GM12872 (cell line): ENCODE results near the gene CACNA1S.

Experiments
- TF ChIP-seq, protein P1 (sequence below): IDR thresholded peaks from 3 replicates; pipeline ENCODE4 v1.5.1; 2011; ENCODE audit warnings: low read depth, mild to moderate bottlenecking, low read length, moderate library complexity; ENCODE audit not compliant: insufficient read depth

CACNA1S gene

DNA sequence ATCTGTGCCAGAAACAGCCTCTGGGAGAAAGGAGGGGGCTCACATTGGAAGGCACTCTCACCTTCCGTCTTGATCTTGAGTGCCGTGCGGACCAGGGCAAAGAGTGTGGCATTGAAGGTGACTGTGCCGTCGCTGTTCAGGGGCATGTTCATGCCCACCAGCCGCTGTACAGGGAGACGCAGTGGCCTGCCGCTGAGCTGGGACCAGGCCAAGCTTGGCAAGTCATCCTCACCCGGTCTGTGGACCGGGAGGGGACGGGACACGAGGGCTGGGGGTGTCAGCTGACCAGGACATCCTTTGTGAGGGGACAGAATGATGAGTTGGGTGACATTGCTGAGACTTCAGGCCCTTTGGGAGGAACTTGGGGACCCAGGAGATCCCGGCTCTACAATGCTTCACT is 63.7 kb downstream of the CACNA1S start:
- TF ChIP-seq, protein P1, sequence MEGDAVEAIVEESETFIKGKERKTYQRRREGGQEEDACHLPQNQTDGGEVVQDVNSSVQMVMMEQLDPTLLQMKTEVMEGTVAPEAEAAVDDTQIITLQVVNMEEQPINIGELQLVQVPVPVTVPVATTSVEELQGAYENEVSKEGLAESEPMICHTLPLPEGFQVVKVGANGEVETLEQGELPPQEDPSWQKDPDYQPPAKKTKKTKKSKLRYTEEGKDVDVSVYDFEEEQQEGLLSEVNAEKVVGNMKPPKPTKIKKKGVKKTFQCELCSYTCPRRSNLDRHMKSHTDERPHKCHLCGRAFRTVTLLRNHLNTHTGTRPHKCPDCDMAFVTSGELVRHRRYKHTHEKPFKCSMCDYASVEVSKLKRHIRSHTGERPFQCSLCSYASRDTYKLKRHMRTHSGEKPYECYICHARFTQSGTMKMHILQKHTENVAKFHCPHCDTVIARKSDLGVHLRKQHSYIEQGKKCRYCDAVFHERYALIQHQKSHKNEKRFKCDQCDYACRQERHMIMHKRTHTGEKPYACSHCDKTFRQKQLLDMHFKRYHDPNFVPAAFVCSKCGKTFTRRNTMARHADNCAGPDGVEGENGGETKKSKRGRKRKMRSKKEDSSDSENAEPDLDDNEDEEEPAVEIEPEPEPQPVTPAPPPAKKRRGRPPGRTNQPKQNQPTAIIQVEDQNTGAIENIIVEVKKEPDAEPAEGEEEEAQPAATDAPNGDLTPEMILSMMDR, result no peak

DNA sequence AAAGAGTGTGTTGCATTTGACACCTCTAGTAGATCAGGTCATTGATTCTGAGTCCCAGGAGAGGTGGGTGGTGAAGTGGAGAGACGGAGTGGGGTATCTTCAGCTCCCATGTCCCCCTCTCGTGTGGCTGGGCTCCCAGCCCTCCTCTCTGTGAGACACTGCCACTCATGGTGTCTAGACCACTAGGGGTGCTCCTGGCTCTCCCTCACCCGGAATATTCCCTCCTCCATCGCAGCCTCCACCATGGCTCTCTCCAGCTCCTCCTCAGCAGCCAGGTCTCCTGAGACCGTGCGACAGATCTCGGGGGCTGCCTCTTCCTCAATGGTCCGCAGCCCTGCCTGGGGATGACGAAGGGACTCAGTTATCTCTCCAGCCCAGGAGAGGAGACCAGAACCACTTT is 68.1 kb downstream of the CACNA1S start:
- TF ChIP-seq, protein P1, result no peak

DNA sequence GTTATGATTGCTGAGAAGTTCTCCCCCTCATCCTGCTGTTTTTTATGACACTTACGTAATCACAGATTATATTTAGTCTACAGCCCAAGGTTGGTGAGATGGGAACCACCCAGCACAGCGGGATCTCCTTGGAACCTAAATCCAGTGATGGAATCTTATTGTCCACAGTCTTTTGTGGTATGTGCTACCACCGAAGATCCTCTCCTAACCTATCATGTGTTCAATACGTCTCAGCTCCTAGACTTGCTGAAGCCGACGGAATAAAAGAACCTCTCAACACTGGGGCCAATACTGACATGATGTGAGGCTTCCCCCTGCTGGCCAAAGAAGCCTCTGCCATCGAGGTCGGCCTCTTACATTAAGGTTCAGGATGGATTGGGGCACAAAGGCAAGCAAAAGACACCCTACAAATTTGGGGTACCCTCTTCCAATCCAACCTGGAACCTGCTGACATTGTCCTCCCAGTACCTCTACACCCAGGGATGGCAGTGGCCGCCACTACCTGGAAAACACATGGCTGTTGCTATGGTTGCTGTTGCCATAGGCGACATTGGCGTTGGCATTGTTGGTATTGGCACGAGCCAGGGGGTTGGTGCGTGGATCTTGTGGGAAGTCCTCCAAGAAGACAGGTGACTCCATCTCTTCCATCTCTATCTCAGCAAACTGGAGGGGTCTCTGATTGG is 69.3 kb downstream of the CACNA1S start:
- TF ChIP-seq, protein P1, result peak; percentile 85

DNA sequence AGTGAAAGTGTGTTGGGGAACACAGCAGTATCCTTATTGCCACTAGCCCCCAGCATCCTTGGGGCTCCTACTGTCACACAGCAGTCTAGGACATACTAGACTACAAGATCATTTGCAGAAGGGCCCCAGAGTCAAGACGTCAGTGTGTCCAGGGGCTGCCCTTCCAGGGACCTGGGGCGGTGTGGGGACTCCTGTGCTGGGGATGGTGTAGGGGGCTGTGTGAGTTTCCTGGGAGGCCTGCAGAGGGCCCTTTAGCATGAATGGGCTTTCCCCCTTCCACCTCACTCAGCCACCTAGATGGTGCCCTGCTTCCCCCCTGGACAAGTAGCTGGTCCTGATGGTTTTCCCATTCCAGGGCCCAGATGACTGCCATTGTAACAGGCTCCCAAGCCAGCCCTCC is 71.2 kb downstream of the CACNA1S start:
- TF ChIP-seq, protein P1, result no peak

DNA sequence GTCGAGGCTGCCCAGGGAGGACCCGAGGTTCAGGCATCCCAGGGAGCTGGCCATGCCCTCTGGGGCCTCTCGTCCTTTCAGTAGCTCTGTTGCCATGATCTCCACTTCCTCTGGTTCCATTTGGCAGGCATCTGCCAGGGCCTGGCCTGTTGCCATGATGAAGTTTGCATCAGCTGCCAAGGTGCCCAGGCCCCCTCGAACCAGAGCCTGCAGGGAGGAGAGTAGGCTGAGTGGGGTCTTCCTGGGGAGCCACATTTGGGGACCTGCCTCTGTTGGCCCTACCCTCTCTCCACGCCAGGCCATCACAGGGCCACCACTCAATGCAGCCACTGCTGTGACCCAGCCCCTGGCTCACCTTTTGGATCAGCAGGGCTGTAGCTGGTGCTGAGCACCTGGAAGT is 72.3 kb downstream of the CACNA1S start:
- TF ChIP-seq, protein P1, result no peak

DNA sequence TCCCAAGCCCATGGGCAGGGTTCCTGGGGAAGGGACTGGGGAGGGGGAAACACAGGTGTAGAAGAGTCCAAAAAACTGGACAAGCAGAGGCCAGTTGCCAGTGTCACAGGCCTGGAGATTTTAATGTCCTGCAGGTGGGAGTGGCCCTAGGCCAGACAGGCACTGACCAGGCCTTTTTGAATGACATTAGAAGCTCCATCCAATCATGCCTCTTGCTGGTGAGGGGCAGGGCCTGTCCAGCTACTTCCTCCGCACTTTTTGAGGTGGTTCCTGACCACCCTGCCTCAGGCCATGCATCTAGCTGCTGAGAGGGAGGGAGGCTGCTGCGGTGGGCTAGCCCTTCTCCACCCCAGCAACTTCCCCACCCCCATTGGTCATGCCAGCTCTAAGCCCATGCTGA is 72.8 kb downstream of the CACNA1S start:
- TF ChIP-seq, protein P1, result no peak

DNA sequence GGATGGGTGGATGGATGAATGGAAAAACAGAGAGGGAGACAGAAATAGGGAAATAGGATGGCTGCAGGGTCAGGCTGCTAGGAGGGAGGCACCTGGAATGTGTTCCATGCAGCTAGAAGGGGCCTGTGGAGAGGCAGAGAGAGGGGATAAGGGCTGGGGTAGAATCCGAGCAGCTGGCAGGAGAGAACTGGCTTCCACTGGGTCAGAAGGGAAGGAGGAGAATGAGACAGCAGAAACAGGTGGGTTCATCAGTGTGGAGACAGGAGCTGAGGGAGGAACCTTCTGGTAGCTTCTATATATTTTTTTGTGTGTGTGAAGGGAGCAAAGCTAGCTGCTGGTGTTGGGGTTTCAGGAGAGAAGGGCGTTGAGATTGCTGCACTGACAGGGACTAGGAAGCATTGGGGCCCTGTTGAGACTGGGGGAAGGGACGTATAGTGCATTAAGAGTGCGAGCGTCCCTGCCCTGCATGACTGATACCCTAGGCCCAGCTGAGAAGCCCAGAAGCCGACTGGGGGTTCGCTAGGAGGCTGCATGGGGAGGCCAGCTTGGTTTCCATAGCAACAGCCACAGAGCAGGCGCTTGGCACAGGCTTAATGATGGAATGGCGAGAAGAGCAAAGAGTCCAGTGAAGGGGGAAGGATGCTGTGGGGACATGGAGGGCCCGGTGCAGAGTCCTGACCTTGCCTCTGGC is 73.9 kb downstream of the CACNA1S start:
- TF ChIP-seq, protein P1, result no peak
